Ureter (tissue), 1 donor: ENCODE measurements around the gene TMEM106C. TPM values are rescaled to one million over a fixed set of nuclear protein-coding genes. Genes with fewer than 3 reads are reported as not detected.

ENCODE experiments used
- DNase-seq: peaks from one replicate; pipeline ENCODE4 v3.0.0-alpha.2; 2020; ENCODE audit warnings: low spot score
- total RNA-seq: library from RNA; stranded (reverse); gene quantifications from one replicate; pipeline ENCODE4 v1.2.4, GENCODE V29; 2023
- donor health status: DM: yes; HTN: yes; CAD: no.

TMEM106C gene
- total RNA-seq, 1 donor from 2014 or later, result 39.0 TPM

- DNase-seq, result no peak
Measured at GRCh38 chr12:47995981-47996401, 32.6 kb downstream of the TMEM106C start.

DNA sequence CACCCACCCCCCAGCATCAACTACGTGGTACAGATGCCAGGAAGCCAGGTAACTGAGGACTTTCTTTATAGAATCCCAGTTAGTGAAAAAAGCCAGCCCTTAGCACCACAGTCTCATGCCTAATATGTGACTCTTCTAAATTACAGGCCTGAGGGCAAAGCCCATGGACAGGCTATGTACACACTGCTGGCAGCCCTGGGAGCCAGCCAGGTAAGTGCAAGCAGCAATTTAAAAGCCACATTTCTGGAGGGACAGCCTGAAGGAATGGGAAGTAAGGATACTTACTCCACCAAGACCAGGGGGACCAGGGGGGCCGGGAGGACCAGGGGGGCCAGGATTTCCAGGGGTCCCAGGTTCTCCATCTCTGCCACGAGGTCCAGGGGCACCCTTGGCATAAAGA, 33.9 kb downstream of the TMEM106C start:
- DNase-seq, result no peak

DNA sequence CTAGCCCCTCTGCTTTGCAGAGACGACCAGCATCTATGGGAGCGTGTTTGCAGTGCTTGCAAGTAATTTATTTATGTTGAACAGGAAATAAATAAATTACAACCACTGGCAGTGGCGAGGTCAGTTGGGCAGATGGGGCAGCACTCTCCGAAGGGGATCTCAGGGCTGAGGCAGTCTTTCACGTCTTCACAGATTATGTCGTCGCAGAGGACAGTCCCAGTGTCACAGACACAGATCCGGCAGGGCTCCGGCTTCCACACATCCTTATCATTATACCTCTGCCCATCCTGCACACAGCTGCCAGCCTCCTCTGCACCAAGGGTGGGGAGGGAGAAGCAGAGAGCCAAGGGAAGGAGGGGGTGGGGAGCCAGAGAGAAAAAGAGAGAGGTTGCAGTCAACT, 36.4 kb downstream of the TMEM106C start:
- DNase-seq, result no peak

- no peak for DNase-seq
Measured at GRCh38 chr12:48000878-48001504, 37.6 kb downstream of the TMEM106C start.

DNA sequence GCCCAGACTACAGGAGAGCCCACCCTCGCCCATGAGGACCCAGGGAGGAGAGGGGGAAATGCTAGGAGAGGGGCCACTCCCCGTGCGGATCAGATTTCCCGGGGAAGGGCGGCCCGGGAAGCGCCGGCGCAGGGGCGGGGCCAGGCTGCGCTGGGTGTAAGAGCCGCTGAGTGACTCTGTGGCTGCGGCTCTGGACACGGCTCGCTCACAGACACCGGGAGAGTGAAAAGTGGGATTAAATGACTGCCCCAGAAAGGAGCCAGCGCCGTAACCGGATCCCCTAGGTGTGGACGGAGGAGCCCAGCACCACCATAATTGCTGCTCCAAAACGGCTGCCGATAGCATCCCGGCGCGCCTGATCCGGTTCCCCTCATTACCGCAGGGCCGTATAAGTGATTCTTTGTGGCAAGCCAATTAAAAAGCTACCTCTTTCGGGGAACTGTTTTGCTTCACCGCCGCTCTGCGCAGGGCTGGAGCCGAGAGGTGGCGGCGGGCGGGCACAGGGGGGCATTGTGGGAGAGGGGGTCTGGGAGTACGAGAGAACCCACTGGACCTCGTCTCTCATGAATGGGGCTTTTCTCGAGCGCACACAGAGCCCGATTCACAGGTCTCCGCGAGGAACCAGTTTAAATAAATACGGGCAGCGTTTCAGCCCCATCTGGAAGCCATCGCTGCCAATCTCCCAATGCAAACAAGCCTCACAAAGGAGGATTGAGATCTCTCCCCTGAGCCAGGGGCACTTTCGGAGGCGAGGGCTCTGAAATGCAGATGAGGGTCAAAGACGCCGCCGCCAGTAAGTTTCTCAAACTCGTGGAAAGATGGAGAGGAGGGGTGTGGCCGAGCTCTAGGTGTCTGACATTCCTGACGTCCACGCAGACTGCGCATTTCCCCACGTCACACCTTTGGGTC, 38.4 kb downstream of the TMEM106C start:
- DNase-seq, result no peak

- DNase-seq, result no peak
Measured at GRCh38 chr12:48002414-48002730, 39.0 kb downstream of the TMEM106C start.

GRCh38 chr12:48002773-48003218, 39.4 kb downstream of the TMEM106C start:
- no peak for DNase-seq

GRCh38 chr12:48003226-48004052, 40.0 kb downstream of the TMEM106C start:
- DNase-seq, result no peak

GRCh38 chr12:48004053-48004941, 40.9 kb downstream of the TMEM106C start, which contains the start of gene COL2A1:
TSS of gene COL2A1 (minus strand) at chr12:48004476. CDS start at chr12:48004321, 155 bp downstream.
- DNase-seq, result no peak

GRCh38 chr12:48005001-48005749, 41.8 kb downstream of the TMEM106C start:
- DNase-seq, result no peak

DNA sequence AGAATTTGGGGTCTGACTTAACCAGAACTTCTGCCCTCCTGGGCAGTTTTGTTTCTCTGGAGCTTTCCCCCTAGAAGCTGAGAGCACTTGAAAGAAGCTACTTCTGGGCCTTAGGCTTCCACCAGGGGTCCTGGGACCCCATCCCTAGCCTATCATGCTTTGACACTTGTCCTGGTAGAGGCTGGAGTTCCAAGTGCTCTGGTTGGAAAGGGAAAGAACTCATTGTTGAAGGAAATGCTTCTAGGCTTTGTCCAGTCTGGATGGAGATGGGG, 42.3 kb downstream of the TMEM106C start:
- DNase-seq, result no peak

GRCh38 chr12:48007206-48007605, 43.8 kb downstream of the TMEM106C start:
- no peak for DNase-seq

DNA sequence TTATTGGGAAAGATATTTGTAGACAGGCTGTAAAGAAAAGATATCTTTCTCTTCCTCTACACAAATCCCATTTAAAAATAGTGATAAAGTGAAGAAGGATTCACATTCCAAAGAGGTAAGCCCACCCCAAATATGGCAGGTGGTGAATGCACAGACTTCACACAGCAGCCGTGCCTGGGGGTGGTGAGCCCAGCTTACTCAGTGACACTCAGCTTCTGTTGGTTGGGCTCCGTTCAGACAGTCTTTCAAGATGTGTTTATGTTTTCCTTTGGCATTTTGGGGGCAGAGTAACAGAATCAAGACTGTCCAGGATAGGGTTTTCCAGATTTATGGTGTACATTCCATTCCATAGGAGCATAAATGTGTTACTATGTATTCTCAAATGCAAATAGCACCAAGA, 45.0 kb downstream of the TMEM106C start:
- no peak for DNase-seq

DNA sequence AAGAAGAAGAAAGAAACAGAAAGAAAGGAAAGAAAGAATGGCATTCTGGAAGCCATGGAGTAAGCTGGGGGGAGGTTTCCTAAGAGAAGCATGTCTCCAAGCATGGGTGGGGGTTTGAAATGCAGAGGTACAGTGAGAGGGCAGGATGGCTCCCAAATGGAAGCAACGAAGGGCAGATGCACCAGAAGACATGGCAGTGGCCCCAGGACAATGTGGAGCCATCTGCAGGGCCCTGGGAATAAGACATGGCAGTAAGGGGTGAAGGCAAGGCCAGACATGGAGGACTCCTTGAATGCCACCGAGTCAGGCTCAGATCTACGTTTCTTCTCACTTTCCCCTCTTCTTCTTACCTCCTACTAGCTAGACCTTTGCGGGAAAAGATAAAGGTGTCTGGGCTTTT, 45.6 kb downstream of the TMEM106C start:
- DNase-seq, result no peak

GRCh38 chr12:48009471-48009870, 46.1 kb downstream of the TMEM106C start:
- DNase-seq, result no peak

- no peak for DNase-seq
Measured at GRCh38 chr12:48010366-48010970, 47.1 kb downstream of the TMEM106C start.

DNA sequence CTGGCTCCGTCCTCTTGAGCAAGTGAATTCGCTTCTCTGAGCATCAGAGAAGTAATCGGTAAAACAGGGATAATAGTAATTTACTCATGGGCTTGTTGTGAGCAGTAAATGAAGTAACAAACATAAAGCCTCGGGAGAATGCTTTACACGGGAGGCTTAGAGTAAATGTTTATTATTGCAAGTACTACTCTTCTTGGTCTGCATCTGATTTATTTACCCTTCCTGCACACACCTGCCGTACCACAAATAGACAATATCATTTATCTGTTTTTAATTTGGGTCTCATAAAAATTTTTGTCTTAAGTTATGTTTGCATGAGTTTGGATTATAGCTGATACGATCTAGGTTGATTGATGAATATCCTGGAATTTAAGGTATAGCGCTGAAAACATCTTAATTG, 48.7 kb downstream of the TMEM106C start:
- DNase-seq, result no peak

GRCh38 chr12:48013287-48013686, 49.9 kb downstream of the TMEM106C start:
- DNase-seq, result no peak

DNA sequence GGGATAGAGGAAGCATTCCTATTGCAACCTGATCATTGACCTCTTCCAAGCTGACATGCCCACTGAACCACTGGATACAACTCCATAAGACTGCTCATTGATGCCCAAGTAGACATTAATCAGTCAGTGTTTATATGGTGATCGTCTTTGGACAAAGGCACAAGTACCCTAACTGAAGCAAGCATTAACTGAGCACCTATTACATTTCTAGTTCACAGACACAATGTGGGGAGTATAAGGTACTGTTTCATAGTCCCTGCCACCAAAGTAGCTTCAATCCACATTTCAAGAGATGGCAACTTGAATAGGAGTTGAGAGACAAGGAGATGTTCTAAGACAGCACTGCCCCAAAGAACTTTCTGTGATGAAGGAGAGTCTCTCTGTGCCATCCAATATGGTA, 51.7 kb downstream of the TMEM106C start:
- DNase-seq, result no peak

DNA sequence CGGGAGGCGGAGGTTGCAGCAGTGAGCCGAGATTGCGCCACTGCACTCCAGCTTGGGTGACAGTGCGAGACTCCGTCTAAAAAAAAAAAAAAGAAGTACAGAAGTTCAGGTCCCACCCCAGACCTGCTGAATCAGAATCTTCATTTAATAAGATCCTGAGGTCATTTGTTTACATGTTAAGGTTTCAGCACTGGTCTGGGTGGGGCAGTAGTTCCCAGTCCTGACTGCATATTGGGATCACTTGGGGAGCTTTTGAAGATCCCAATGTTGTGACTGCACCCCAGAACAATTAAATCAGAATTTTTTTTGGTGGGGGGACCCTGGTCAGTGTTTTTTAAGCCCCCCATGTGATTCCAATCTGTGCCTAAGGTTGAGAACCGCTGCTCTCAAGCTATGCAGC, 52.6 kb downstream of the TMEM106C start:
- no peak for DNase-seq
